ENCODE data around the gene PIGS.

The PIGS gene

DNA sequence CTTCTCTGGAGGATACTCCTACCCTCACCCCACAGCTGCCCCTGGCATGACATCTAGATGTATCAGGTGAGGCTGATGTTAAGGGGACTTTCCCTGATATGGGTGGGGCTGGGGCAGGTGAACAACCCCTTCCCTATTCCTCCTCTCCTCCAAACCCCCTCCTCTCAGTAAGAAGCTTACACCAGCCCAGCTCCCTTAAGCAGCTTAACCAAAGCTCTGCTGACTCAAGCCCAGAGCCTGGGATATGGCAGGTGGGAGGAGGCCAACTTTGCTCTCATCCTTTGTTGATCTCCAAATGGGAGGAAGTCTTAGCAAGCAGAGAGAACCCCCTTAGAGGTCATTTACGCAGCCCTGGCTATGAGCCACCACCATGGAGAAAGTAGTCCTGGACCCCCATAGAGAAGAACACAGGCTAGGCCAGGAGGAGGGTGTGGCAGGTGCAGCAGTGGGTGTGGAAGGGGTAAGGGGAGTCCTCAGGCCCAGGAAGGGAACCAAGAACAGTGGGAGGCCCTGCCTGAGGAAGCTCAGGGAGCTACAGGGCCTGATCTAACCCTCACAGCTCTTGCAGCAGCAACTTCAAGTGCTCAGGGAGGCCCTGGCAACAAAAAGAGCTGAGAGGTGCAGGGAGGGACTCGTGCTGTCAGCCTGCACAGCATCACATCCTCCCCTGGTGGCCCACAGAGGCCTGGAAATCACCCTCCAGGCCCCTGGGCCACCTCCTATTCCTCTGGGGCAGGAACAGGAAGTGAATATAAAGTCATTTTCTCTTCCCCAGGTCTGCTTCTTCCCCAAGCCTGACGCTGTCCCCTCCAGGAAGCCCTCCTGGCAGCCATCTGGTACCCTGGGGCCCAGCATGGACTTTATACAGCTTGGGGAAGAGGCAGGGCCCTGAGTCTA is 21.8 kb downstream of the PIGS start:
- DNase-seq = no peak

GRCh38 chr17:28548417-28549130 is 22.8 kb downstream of the PIGS start:
- DNase-seq = no peak

GRCh38 chr17:28547623-28548416 is 23.5 kb downstream of the PIGS start:
- DNase-seq = peak; percentile 7 to 56

- DNase-seq = no peak
Measured at GRCh38 chr17:28547096-28547622, 24.2 kb downstream of the PIGS start.

DNA sequence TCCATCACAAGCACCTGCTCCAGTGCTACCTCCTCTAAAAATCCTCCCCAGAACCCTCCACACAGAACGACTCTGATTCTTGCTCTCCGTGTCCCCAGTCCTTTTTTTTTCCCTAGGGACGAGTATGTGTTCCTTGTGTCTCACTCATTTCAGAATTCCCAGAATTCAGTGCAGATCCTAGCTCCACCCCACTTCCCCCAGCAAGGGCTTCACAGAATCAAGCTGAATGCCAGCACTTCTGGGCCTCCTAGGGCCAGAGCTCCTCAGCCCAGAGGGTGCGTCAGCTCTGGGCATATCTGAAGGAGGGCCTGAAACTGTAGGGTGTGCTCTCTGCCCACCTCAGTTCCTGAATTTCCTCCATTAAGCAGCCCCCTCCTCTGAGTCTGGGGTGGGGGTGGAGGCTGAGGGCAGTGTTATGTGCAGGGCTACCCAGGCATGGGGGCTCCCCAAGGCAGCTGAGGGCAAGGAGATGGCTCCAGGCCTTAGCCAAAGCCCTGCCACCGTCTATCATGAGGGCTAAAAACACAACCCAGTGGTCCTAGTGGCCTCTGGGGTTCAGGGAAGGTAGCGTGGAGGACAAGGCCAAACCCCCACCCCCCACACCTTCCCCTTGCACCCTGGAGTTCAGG is 25.4 kb downstream of the PIGS start:
- no peak for DNase-seq

- no peak for DNase-seq
Measured at GRCh38 chr17:28545141-28545503, 26.2 kb downstream of the PIGS start.

DNA sequence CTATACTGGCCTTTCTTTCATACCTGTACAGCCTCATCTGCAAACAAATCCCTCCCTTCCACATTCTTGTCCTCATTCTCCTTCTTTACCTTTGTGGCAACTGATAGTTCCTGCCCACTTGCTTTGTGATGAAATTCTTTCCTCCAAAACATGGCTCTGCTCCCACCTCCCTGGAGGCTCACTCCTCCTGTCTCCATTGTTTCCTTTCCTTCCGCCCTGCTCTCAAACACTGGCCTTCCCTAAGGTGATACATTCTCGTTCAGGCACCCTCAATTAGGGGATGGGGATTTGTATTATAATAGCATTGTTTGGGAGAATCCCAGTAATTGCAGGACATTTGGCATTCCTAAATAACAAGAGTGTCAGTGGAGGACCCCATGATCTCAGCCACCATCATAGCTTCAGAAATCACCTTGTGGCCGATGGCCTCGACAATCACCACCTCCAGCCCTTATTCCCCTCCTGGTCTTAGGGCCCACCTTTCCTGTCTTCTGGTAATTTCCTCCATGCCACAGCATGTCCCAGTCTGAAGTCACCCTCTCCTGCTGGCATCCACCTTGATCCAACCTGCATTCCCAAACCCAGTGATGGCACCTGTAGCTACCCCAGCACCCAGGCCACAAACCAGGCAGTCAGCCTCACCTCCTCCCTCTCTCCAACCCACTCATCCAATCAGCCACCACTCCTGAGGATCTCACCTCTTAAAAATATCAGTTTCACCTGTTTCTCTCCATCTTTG is 26.8 kb downstream of the PIGS start:
- DNase-seq = no peak

- no peak for DNase-seq
Measured at GRCh38 chr17:28541439-28541838, 29.9 kb downstream of the PIGS start.

DNA sequence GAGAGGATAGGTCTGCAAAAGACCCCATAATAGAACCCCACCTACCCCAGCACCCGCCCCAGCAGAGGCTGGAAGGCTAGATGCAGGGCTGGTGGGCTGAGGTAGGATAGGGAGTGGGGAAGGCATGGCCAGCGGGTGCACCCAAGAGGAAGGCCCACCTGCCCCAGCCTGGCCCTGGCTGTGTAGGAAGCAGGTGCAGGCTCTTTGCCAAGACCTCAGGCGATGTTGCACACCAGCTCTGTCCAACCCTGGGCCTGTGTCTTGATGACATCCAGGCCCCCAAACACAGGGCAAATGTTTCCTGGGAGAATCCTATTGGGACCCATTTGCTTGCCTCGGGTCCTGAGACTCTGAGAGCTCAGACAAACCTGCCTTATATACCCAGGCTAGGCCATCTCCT is 31.1 kb downstream of the PIGS start:
- no peak for DNase-seq

DNA sequence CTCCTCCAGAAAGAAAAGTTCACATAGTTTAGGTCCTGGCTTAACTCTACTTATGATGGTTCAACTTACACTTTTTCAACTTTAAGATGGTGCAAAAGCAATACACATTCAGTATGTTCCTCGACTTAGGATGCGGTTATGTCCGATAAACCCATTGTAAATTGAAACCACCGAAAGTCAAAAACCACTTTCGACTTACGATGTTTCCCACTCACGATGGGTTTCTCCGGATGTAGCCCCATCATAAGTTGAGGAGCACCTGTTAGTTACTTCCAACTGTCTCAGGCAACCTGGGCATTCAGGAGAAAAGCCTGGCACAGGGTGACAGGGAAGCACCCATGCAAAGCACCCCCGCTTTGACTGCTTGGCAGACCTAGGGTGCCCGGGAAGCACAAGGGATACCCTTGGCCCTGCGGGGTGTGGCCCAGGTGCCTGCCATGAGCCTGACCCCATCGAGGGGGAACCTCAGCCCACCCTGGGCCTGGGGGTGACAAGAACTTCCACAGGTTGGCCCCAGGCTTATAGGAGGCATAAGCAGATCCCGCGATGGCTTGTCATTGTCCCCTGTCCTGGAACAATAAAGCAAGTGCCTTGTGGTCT is 32.9 kb downstream of the PIGS start:
- DNase-seq = no peak

DNA sequence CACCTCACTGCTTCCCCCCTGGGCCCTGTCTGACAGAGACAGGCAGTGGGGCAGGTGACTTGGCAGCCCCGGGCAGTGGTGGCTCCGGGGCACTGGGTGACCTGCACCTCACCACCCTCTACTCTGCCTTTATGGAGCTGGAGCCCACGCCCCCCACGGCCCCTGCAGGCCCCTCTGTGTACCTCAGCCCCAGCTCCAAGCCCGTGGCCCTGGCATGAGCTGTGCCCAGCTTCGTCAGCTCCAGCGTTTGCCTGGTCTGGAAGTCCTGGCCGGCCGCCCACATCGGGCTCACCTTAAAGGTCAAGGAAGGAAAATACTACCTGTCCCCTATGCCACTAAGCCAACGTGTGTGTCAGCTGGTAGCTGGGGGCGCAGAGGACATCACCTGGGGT is 34.1 kb downstream of the PIGS start:
- no peak for DNase-seq

- no peak for DNase-seq
Measured at GRCh38 chr17:28536532-28537218, 34.6 kb downstream of the PIGS start.

DNA sequence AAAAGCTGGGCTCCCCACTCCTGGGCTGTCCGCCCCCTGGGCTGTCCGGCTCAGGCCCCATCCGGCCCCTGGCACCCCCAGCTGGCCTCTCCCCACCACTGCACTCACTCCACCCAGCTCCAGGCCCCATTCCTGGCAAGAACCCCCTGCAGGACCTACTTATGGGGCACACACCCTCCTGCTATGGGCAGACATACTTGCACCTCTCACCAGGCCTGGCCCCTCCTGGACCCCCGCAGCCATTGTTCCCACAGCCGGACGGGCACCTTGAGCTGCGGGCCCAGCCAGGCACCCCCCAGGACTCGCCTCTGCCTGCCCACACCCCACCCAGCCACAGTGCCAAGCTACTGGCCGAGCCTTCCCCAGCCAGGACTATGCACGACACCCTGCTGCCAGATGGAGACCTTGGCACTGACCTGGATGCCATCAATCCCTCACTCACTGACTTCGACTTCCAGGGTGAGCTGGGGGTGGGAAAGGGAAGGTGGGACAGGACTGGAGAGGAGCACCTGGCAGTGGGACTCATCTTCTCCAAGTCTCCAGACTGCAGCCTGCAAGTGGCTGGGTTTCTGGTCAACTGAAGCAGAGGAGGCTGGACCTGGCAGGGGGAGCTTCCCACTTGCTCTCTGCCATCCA is 36.5 kb downstream of the PIGS start:
- no peak for DNase-seq

- DNase-seq = no peak
Measured at GRCh38 chr17:28533091-28533807, 38.1 kb downstream of the PIGS start.

DNA sequence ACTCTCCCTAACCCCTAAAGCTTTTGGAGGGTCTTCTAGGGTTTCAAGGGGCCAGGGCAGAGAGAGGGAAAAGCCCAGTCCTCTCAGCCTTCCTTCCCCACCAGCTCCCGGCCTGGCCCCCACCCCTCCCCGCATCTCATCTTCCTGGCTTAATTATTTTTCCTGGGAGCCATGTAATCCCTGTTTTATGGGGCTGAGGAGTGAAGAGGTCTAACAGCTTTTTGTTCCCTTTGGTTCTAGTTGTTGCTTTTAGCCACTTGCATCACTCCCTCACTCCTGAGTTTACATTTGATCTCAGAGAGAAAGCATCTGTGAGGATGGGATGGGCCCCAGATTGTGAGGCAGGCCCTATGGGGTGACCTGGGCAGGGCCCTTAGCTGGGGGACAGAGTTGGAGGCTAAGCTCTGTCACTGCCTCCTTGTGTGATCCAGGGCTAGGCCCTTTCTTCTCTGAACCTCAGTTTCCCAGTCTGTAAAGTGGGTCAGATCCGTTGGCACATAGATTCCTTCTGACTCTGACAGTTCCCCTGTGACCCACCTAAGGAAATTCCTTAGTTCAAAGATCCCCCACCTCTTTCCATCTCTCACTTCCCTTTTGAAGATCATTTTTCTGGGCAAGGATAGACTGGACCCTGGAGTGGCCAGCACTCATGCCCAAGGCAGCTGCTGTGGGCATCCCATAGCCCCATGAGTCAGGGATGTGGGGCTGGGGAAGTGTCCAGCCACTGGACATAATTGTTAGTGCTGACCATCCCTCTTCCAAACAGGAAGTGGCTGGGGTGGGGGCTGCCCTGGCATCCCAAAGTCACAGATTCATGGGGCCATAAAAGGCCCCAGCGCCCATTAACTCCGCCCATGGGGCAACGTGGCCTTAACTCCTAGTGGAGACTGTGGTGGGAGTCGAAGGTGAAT is 39.0 kb downstream of the PIGS start:
- DNase-seq = no peak

DNA sequence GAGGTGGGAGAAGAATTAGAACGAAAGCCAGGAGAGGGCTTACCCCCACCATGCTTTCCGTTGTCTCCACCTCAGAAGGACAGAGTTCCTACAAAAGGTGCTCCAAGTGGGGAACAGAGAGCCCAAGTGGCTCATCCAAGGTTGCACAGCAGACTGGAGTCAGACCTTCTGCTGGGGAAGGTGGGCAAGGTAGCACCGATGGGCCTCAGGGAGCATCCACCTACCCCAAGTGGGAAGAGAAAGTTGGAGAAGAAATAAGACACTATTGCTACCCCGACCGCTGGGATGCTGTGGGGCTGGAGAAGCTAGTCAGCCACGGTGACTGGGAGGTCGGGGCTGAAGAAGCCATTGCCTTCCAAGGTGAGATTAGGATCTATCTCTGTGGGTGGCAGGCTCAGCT is 40.4 kb downstream of the PIGS start:
- DNase-seq = no peak

DNA sequence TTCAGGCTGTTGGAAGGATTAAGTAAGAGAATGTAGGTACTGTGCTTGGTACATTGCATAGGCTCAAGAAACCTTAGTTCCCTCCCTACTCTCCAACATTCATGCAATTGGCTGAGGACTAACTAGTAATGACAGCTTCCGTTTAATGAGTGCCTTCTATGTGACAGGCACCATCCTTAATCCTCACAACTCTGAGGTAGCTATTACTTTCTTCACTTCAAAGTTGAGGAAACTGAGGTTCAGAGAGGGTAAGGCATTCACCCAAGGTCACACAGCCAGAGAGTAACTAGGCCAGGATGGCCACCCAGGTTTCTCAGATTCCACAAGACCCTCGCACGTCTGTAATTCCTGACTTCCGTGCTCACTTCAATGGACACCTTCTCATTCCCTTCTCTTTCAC is 41.1 kb downstream of the PIGS start:
- no peak for DNase-seq

GRCh38 chr17:28529013-28529400 is 42.3 kb downstream of the PIGS start:
- DNase-seq = no peak
